HEK293 (cell line): Measurements from ENCODE around the gene C1QL2.
A peak's percentile ranks its signal among the peaks of the same experiment; 100 is the strongest.

ENCODE experiments used
- CTCF ChIA-PET: fragments of 350-600 bp; formaldehyde crosslinking; extraction: SDS; loops from one replicate; lab custom pipeline; 2021; ENCODE audit warnings: antibody characterized with exemption; lab: Yijun Ruan, JAX
- POLR2A ChIA-PET: fragments of 300-600 bp; formaldehyde crosslinking; extraction: SDS; loops from one replicate; lab custom pipeline; 2020; ENCODE audit warnings: antibody characterized with exemption, inconsistent platforms; lab: Yijun Ruan, JAX
- H3K27ac ChIP-seq: fragments of 200-500 bp; sonication (Bioruptor generic); 2 replicates; pipeline ENCODE4 v1.5.1; 2014; ENCODE audit warnings: low read depth, low read length, control low read depth, inconsistent platforms; ENCODE audit errors: extremely low read depth
- H3K36me3 ChIP-seq, 2 experiments: fragments of 200-500 bp in 1 of 2; sonication (Bioruptor generic) in 1 of 2; 1 replicate in 1 of 2; 2 replicates in 1 of 2; pipeline ENCODE4 v1.5.1; 2014 to 2017; ENCODE audit warnings: inconsistent platforms in 2 of 2, low read length in 2 of 2; ENCODE audit not compliant: control insufficient read depth in 2 of 2, insufficient read depth in 1 of 2
- H3K4me1 ChIP-seq: fragments of 200-500 bp; sonication (Bioruptor generic); 2 replicates; pipeline ENCODE4 v1.5.1; 2014; ENCODE audit warnings: mild to moderate bottlenecking, low read length, inconsistent platforms; ENCODE audit not compliant: control insufficient read depth, insufficient read depth
- H3K4me3 ChIP-seq: 2 replicates; pipeline ENCODE4 v1.5.1; 2011; ENCODE audit warnings: low read depth, mild to moderate bottlenecking, control low read depth, low read length, moderate library complexity
- H3K9me3 ChIP-seq: fragments of 200-500 bp; sonication (Bioruptor generic); 2 replicates; pipeline ENCODE4 v1.5.1; 2014; ENCODE audit warnings: low read depth, low read length, inconsistent platforms; ENCODE audit not compliant: control insufficient read depth, insufficient read depth
- BCL11B ChIP-seq: fragments of 450-650 bp; formaldehyde crosslinking; IDR thresholded peaks from 2 replicates; pipeline ENCODE4 v1.5.1; 2016; ENCODE audit warnings: low read depth, missing biosample characterization, missing genetic modification characterization
- CTCF ChIP-seq: fragments of 450-650 bp; formaldehyde crosslinking; IDR thresholded peaks from 2 replicates; pipeline ENCODE4 v1.5.1; 2016; ENCODE audit warnings: missing biosample characterization, missing genetic modification characterization
- GLIS1 ChIP-seq: fragments of 450-650 bp; formaldehyde crosslinking; IDR thresholded peaks from 2 replicates; pipeline ENCODE4 v1.5.1; 2016; ENCODE audit warnings: missing biosample characterization, missing genetic modification characterization
- GLIS2 ChIP-seq: fragments of 450-650 bp; formaldehyde crosslinking; IDR thresholded peaks from 2 replicates; pipeline ENCODE4 v1.5.1; 2016; ENCODE audit warnings: missing biosample characterization, missing genetic modification characterization
- MEIS1 ChIP-seq: sonication (generic); formaldehyde crosslinking; IDR thresholded peaks from 2 replicates; pipeline ENCODE4 v1.8.1; 2022; ENCODE audit warnings: missing genetic modification reagents, mild to moderate bottlenecking, borderline replicate concordance
- OSR2 ChIP-seq: fragments of 450-650 bp; formaldehyde crosslinking; IDR thresholded peaks from 2 replicates; pipeline ENCODE4 v1.5.1; 2016; ENCODE audit warnings: missing biosample characterization, missing genetic modification characterization
- PBX3 ChIP-seq: sonication (generic); formaldehyde crosslinking; IDR thresholded peaks from 2 replicates; pipeline ENCODE4 v1.8.1; 2022; ENCODE audit warnings: mild to moderate bottlenecking, moderate library complexity, missing genetic modification reagents
- PRDM10 ChIP-seq: fragments of 450-650 bp; formaldehyde crosslinking; IDR thresholded peaks from 2 replicates; pipeline ENCODE4 v1.5.1; 2016; ENCODE audit warnings: missing biosample characterization, missing genetic modification characterization
- SETDB1 ChIP-seq: IDR thresholded peaks from one replicate; pipeline ENCODE4 v1.6.1; 2017; ENCODE audit warnings: mild to moderate bottlenecking, low read length, moderate library complexity, mixed read lengths; ENCODE audit not compliant: insufficient read length
- SP7 ChIP-seq: fragments of 450-650 bp; formaldehyde crosslinking; IDR thresholded peaks from 2 replicates; pipeline ENCODE4 v1.5.1; 2016; ENCODE audit warnings: missing biosample characterization, missing genetic modification characterization
- ZBTB48 ChIP-seq: fragments of 450-650 bp; formaldehyde crosslinking; IDR thresholded peaks from 2 replicates; pipeline ENCODE4 v1.5.1; 2016; ENCODE audit warnings: missing biosample characterization, missing genetic modification characterization
- ZFP37 ChIP-seq: fragments of 450-650 bp; formaldehyde crosslinking; IDR thresholded peaks from 2 replicates; pipeline ENCODE4 v1.5.1; 2016; ENCODE audit warnings: missing biosample characterization, missing genetic modification characterization
- ZIC2 ChIP-seq: fragments of 450-650 bp; formaldehyde crosslinking; IDR thresholded peaks from 2 replicates; pipeline ENCODE4 v1.5.1; 2016; ENCODE audit warnings: missing biosample characterization, missing genetic modification characterization
- ZNF140 ChIP-seq: fragments of 450-650 bp; formaldehyde crosslinking; IDR thresholded peaks from 2 replicates; pipeline ENCODE4 v1.5.1; 2016; ENCODE audit warnings: missing biosample characterization, missing genetic modification characterization
- ZNF37A ChIP-seq: fragments of 450-650 bp; IDR thresholded peaks from 2 replicates; pipeline ENCODE4 v1.5.1; 2018; ENCODE audit warnings: missing biosample characterization, missing genetic modification characterization
- ZNF394 ChIP-seq: fragments of 450-650 bp; formaldehyde crosslinking; IDR thresholded peaks from 2 replicates; pipeline ENCODE4 v1.5.1; 2016; ENCODE audit warnings: missing biosample characterization, missing genetic modification characterization, mild to moderate bottlenecking, moderate library complexity, borderline replicate concordance
- ZNF426 ChIP-seq: fragments of 450-650 bp; formaldehyde crosslinking; IDR thresholded peaks from 2 replicates; pipeline ENCODE4 v1.5.1; 2017; ENCODE audit warnings: missing biosample characterization, missing genetic modification characterization, mild to moderate bottlenecking, inconsistent platforms, moderate library complexity
- ZNF488 ChIP-seq: fragments of 450-650 bp; formaldehyde crosslinking; IDR thresholded peaks from 2 replicates; pipeline ENCODE4 v1.5.1; 2016; ENCODE audit warnings: missing biosample characterization, missing genetic modification characterization
- ZNF514 ChIP-seq: fragments of 450-650 bp; formaldehyde crosslinking; IDR thresholded peaks from 2 replicates; pipeline ENCODE4 v1.5.1; 2016; ENCODE audit warnings: missing biosample characterization, missing genetic modification characterization
- ZNF529 ChIP-seq: fragments of 450-650 bp; formaldehyde crosslinking; IDR thresholded peaks from 2 replicates; pipeline ENCODE4 v1.5.1; 2017; ENCODE audit warnings: missing genetic modification characterization, missing biosample characterization; ENCODE audit not compliant: insufficient replicate concordance
- ZNF544 ChIP-seq: fragments of 450-650 bp; formaldehyde crosslinking; IDR thresholded peaks from 2 replicates; pipeline ENCODE4 v1.5.0; 2017; ENCODE audit warnings: missing biosample characterization, missing genetic modification characterization
- ZNF558 ChIP-seq: fragments of 450-650 bp; formaldehyde crosslinking; IDR thresholded peaks from 2 replicates; pipeline ENCODE4 v1.5.1; 2016; ENCODE audit warnings: missing biosample characterization, missing genetic modification characterization
- ZNF585B ChIP-seq: fragments of 450-650 bp; formaldehyde crosslinking; IDR thresholded peaks from 2 replicates; pipeline ENCODE4 v1.5.1; 2016; ENCODE audit warnings: missing biosample characterization, missing genetic modification characterization
- ZNF664 ChIP-seq: fragments of 450-650 bp; formaldehyde crosslinking; IDR thresholded peaks from 2 replicates; pipeline ENCODE4 v1.5.1; 2016; ENCODE audit warnings: missing biosample characterization, missing genetic modification characterization
- ZNF837 ChIP-seq: fragments of 450-650 bp; formaldehyde crosslinking; IDR thresholded peaks from 2 replicates; pipeline ENCODE4 v1.5.1; 2016; ENCODE audit warnings: missing biosample characterization, missing genetic modification characterization
- ZSCAN30 ChIP-seq: fragments of 450-650 bp; IDR thresholded peaks from 2 replicates; pipeline ENCODE4 v1.5.1; 2018; ENCODE audit warnings: missing biosample characterization, mild to moderate bottlenecking, missing genetic modification characterization, moderate library complexity

The C1QL2 gene

GRCh38 chr2:119112230-119112629, 46.3 kb downstream of the C1QL2 start:
- no peak overlapping the region for H3K27ac ChIP-seq
- CTCF ChIA-PET, result interaction anchor here (0.6 kb wide), 1 partner anchor 230 kb away, joined by 3 read pairs; no protein-coding TSS in a partner anchor
- H3K36me3 ChIP-seq, result no peaks in the 10 kb centered on the region
- no peak overlapping the region for H3K4me3 ChIP-seq
- no peaks in the 10 kb centered on the region for H3K9me3 ChIP-seq
- POLR2A ChIA-PET, result no interaction called here
- H3K4me1 ChIP-seq, result no peaks in the 10 kb centered on the region
- TF ChIP-seq ZNF140 (tag by site-specific recombination), result no peak
- no peak for TF ChIP-seq ZNF837 (tag by site-specific recombination)
- TF ChIP-seq ZFP37 (tag by site-specific recombination), result no peak
- TF ChIP-seq ZIC2 (tag by site-specific recombination), result no peak
- TF ChIP-seq MEIS1, result no peak
- no peak for TF ChIP-seq ZBTB48
- no peak for TF ChIP-seq ZSCAN30 (tag by site-specific recombination)
- no peak for TF ChIP-seq ZNF558
- no peak for TF ChIP-seq CTCF (tag by site-specific recombination)
- TF ChIP-seq ZNF426 (tag by site-specific recombination), result no peak
- no peak for TF ChIP-seq ZNF529 (tag by site-specific recombination)
- TF ChIP-seq OSR2 (tag by site-specific recombination), result no peak
- no peak for TF ChIP-seq ZNF664 (tag by site-specific recombination)

- Histone ChIP-seq H3K4me1 (no peaks in the 10 kb centered on the region), H3K4me3 (no peak overlapping the region), H3K36me3 (no peaks in the 10 kb centered on the region), H3K27ac (no peak overlapping the region), H3K9me3 (no peaks in the 10 kb centered on the region)
- ChIA-PET CTCF (no interaction called here), POLR2A (no interaction called here)
- TF ChIP-seq ZNF514 (no peak), SETDB1 (peak; percentile 71)
Measured at GRCh38 chr2:119111115-119111975, 47.2 kb downstream of the C1QL2 start.

- Histone ChIP-seq H3K9me3 (no peaks in the 10 kb centered on the region), H3K4me3 (no peak overlapping the region), H3K36me3 (no peaks in the 10 kb centered on the region), H3K4me1 (no peaks in the 10 kb centered on the region), H3K27ac (no peak overlapping the region)
- ChIA-PET POLR2A (no interaction called here), CTCF (interaction anchor here (0.6 to 0.7 kb wide), 3 partner anchors 22 to 98 kb away, joined by 3 read pairs; no protein-coding TSS in a partner anchor)
- TF ChIP-seq ZNF37A (tag by site-specific recombination) (no peak), BCL11B (tag by site-specific recombination) (no peak), ZIC2 (tag by site-specific recombination) (peak; percentile 51), ZNF488 (tag by site-specific recombination) (no peak), ZNF544 (tag by site-specific recombination) (no peak), SP7 (tag by site-specific recombination) (peak; percentile 49; the same call in 1 of the 2 replicates), PRDM10 (no peak), ZNF394 (tag by site-specific recombination) (no peak), ZNF585B (tag by site-specific recombination) (no peak), GLIS2 (tag by site-specific recombination) (no peak), GLIS1 (peak; percentile 76), PBX3 (no peak)
Measured at GRCh38 chr2:119109866-119110265, 48.7 kb downstream of the C1QL2 start.
